DMS53 treated with DMSO at 0.1 percent for 48 hours (cell line): ENCODE measurements around the gene KLHL33.
A peak's percentile ranks its signal among the peaks of the same experiment; 100 is the strongest.

Experiments used
- DNase-seq: peaks from one replicate; lab custom pipeline; 2025; ENCODE audit not compliant: unreplicated experiment; lab: John Stamatoyannopoulos, UW

KLHL33 gene

DNA sequence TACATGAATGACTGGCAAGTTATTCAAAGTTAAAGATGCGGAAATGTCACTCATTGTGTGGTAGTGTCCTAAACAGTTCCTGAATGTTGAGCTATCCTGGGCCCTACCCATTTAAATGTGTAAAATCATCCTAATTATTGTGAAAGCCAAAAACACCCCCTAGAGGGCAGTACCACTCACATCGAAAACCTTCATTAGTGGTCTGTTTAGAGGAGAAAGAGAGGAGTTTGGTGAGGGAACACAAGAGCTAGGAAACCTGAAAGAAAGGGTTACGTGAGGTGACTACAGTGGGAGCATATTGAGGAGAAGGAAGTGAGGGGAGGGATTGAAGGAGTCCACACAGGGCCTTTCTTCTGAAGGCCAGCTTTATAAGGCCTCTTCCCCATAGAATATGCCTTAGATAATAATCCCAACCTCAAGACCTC is 20.2 kb downstream of the KLHL33 start:
- peak; percentile 2 for DNase-seq

GRCh38 chr14:20413744-20414082 is 22.3 kb downstream of the KLHL33 start:
- DNase-seq, result no peak

DNA sequence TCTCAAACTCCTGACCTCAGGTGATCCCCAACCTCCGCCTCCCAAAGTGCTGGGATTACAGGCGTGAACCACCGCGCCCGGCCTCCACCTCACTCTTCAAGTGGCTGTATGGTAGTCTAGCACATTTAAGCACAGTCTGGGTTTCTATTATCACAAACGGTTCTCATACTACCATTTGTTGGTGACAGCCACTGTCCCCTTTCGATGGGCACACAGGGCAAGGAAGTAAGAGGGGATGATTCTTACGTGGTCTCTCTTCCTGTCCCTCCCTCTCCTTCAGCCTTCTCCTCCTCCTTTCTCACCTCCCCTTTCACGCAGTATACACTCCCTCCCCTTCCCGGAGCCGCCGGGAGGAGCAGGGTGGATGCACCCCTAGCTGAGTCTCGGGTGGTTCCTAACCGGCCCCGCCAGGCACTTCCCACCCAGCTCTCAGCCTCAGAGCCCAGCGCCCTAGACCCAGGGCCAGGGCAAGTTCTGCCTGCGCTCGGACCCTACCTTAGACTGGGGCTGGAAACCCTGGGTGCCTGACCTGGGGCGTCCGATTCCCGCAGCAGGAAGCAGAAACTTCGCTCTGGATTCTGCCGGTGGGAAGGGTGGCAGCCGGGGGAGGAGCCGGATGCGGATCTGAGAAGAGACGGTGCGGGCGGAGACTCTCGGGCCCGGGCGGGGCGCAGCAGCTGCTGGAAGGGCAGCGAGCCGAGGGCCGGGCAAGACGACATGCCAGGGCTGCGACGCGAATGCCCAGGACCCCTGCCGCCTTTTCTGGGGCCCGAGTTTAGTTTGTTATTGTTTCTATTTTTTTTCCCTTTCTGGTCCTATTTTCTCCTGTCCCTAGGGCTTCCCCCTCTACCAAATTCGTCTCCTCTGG is 22.9 kb downstream of the KLHL33 start, which contains the start of gene TEP1:
Gene TEP1, minus strand, starts transcription at position 626 of the 868 bp plus-strand sequence. CDS start 5,062 bp downstream, outside the sequence.
- peak; percentile 34 for DNase-seq

DNA sequence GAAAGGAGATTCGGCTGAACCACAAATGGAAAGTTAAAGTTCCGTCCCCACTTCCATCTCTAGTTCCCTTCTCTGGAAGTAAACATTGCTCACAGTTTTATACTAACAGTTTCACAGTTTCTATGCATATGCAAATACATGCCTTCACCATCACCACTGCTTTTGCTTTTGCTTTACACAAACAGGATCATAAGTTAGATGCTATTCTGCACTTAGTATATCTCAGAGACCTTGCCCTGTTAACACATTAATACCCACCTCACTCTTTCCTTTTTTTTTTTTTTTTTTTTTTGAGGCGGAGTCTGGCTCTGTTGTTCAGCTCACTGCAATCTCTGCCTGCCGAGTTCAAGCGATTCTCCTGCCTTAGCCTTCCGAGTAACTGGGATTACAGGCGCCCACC is 23.6 kb downstream of the KLHL33 start:
- no peak for DNase-seq

DNA sequence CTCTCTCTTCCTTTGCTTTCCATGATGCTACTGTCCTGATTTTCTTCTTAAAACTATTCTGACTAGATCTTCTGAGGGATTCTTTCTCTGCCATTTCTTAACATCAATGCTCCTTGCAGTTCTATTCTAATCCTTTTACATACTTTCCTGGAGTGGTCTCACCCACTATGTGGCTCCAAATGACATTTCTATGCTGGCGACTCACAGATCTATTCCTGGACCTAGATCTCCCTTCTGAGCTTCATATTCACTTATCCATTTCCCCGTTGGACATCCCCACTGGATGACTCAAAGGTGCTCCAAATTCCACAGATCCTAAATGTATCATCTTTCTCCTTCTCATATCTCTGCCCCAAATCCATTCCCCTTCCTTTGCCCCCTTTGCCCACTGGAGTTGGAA is 26.7 kb downstream of the KLHL33 start:
- DNase-seq, result no peak

DNA sequence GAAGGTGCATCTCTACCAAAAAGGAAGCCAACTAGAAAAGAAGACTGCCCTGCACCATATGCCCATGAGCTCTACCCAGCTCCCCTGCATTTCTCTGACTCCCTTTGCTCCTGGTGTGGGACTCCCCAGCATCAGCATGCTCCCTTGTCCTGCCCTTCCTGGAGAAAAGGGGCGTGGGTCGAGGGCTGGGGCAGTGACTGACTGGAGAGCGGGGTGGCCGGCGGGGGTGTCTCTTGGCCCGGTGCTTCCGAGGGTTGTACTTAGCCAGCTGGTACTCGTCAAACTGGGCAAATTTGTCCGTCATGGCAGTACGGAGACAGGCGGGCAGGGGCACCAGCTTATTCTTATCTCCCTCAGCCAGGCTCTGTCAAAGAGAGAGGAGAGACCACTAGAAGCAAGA is 32.4 kb downstream of the KLHL33 start:
- DNase-seq, result no peak

DNA sequence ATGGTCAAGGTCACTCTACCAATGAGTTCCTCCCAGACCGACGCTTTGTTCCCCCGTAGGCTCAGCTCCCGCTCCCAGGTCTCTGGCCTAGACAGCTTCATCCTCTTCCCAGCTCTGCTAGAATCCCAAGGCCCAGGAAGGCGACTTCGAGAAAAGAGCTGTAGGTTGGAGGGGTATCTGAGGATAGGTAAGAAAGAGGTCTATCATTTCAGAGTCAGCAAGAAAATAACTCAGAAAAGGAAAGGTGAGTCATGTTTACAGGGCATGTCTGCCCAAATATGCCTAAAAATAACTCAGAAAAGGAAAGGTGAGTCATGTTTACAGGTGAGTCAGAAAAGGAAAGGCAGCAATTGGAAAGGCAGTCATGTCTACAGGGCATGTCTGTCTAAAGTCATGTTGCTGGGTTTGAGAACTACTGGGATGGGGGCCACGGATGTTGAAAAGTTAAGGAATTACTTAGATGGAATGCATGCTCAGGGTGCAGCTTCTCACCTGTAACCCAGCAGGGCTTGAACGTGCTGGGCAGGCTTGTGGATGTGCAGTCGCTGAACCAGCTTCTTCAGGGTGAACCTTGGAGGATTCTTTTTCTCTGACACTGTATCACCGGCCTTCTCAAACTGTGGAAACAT is 34.9 kb downstream of the KLHL33 start:
- peak; percentile 8 for DNase-seq

DNA sequence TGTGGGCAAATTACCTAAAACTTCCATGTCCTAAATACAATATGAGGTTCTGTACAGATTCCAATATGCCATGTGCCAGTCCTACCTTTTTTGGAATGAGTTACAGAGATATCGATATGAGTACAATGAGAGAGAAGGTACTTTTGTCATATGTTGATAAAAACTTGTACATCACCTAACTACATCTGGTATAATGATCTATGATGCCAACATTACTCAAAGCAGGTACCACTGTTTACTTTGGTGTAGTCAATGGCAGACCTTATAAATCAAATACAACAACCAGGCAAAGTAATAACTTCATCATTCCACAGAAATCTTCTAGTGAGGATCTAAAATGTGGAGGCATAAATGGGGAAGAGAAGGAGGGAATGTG is 35.4 kb downstream of the KLHL33 start:
- DNase-seq, result no peak

GRCh38 chr14:20397511-20397910 is 38.5 kb downstream of the KLHL33 start:
- DNase-seq, result no peak

GRCh38 chr14:20391505-20391904 is 44.5 kb downstream of the KLHL33 start:
- no peak for DNase-seq

- no peak for DNase-seq
These were observed 47.8 kb downstream of the KLHL33 start for GRCh38 chr14:20388159-20388558.

GRCh38 chr14:20387576-20387975 is 48.4 kb downstream of the KLHL33 start:
- no peak for DNase-seq

GRCh38 chr14:20386276-20386855 is 49.6 kb downstream of the KLHL33 start:
- no peak for DNase-seq

DNA sequence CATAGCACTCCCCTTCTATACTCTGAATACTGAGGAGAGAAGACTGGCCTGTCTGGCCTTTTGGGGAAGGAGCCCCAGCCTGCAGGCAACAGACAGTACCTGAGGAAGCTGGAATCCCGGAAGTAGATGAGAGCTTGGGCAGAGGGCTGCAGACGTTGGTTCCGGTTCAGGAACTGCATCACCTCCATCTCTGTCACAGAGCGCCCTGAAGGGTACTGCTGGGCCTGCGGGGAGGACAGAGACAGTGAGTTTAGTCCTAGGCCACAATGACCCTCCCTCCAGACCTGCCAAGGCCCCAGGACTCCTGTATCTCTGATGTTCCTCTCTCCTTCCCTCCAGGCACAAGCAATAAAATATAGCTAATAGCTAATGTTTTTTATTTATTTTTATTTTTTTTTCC is 51.1 kb downstream of the KLHL33 start:
- DNase-seq, result no peak

- no peak for DNase-seq
These were observed 51.6 kb downstream of the KLHL33 start for GRCh38 chr14:20384321-20384720.

DNA sequence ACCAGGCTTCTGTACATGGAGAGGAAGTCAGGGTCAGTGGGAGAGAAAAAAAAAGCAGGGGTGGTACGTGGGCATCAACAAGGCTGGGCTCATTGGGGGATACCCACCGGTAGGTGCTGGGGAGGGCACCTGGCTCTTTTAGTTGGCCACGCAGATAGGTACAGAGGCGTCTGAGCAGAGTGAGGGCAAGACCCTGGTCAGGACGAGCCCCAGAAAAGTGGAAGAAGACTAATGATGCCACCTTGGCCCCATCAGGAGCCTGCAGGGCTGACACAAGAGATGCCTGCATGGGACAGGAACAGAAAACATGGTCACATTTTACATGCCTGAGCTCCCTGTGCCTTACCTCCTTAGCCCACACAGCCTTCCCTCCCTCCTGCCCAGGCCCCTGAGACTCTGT is 52.3 kb downstream of the KLHL33 start:
- DNase-seq, result no peak

DNA sequence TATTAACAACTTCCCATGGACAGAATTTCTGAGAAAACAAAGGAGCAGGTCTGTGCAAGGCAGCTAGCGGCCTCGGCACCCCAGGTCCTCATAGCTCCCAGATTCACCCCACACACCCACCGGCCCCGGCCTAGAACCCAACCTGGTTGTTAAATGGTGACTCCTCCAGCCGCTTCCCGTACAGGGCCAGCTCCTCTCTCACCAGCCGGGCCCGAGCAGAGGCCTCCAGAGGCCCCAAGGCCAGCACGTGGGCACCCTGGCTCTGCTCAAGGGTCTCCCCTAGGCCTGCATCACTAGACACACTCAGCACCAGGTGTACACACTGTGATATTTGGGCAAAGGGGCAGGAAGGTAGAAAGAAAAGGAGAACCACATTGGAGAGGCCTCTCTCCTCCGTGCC is 52.9 kb downstream of the KLHL33 start:
- no peak for DNase-seq

- DNase-seq, result no peak
These were observed 53.4 kb downstream of the KLHL33 start for GRCh38 chr14:20382526-20382925.

GRCh38 chr14:20381341-20381740 is 54.6 kb downstream of the KLHL33 start:
- DNase-seq, result no peak

GRCh38 chr14:20380681-20381080 is 55.3 kb downstream of the KLHL33 start:
- DNase-seq, result no peak

GRCh38 chr14:20379743-20380142 is 56.2 kb downstream of the KLHL33 start:
- no peak for DNase-seq

- DNase-seq, result no peak
These were observed 58.8 kb downstream of the KLHL33 start for GRCh38 chr14:20377171-20377570.
